ENCODE results near the gene SLC22A23. TPM values are rescaled to one million over a fixed set of nuclear protein-coding genes. Genes with fewer than 3 reads are reported as not detected.

SLC22A23 gene
- total RNA-seq, 1 experiment from 2014 or later = 6.8 TPM

GRCh38 chr6:3413592-3413991, 43.3 kb downstream of the SLC22A23 start:
- Histone ChIP-seq H3K79me1 (ENCODE audit: insufficient read depth, low read depth, low read length, poor library complexity, severe bottlenecking) (peaks cover 3% of the 10 kb centered on the region), H3K4me2 (ENCODE audit: insufficient read depth, insufficient read length, low read length) (no peak overlapping the region), H3K27me3 (ENCODE audit: insufficient read depth, low read length) (no peaks in the 10 kb centered on the region), H2BK5ac (ENCODE audit: insufficient read length, low read length) (no peak overlapping the region), H3K4me1 (ENCODE audit: insufficient read depth, low read length) (peaks cover 24% of the 10 kb centered on the region), H4K5ac (ENCODE audit: insufficient read length, low read depth, low read length) (no peak overlapping the region), H2BK15ac (ENCODE audit: low read depth, low read length) (no peak overlapping the region), H3K23ac (ENCODE audit: insufficient read length, low read depth, low read length) (no peak overlapping the region), H3K79me2 (ENCODE audit: insufficient read depth, low read length) (peaks cover 2% of the 10 kb centered on the region; the same call in 1 of the 2 replicates), H2BK12ac (ENCODE audit: insufficient read length, low read depth, low read length) (no peak overlapping the region), H3K56ac (ENCODE audit: insufficient read length, low read depth, low read length) (no peak overlapping the region), H3K14ac (ENCODE audit: insufficient read depth, low read length) (no peak overlapping the region), H2BK20ac (ENCODE audit: low read depth, low read length, poor library complexity, severe bottlenecking) (no peak overlapping the region), H3T11ph (ENCODE audit: low read length) (no peak overlapping the region), H4K8ac (replicated peaks; ENCODE audit: insufficient read length, low read depth, low read length) (no peak overlapping the region), H3K9ac (ENCODE audit: extremely low read depth, insufficient read length, low read length) (no peak overlapping the region), H3K4ac (ENCODE audit: low read depth, low read length) (no peak overlapping the region), H4K20me1 (ENCODE audit: control insufficient read depth, insufficient read depth, insufficient read length) (no peaks in the 10 kb centered on the region), H3K27ac (ENCODE audit: insufficient read length, low read depth, low read length) (no peak overlapping the region), H3K18ac (ENCODE audit: insufficient read length, low read depth, low read length) (no peak overlapping the region), H2AFZ (ENCODE audit: low read length) (no peak overlapping the region), H2AK5ac (ENCODE audit: insufficient read length, low read length) (no peak overlapping the region), H2BK120ac (ENCODE audit: low read depth, low read length, poor library complexity, severe bottlenecking) (no peak overlapping the region), H4K91ac (ENCODE audit: insufficient read length, low read depth, low read length) (no peak overlapping the region), H3K23me2 (ENCODE audit: insufficient read length, low read depth, low read length, poor library complexity, severe bottlenecking) (no peaks in the 10 kb centered on the region), H3K9me3 (ENCODE audit: control insufficient read depth, low read depth, low read length) (no peaks in the 10 kb centered on the region)
- DNase-seq = no peak
- Mint-ChIP-seq H3K4me3 (no peak overlapping the region), H3K27ac (no peak overlapping the region; a peak in 1 of 7 replicates), H3K36me3 (ENCODE audit: insufficient read depth in 1 of 3, low read depth in 3 of 3) (peaks cover 7 to 29% (median 16%) of the 10 kb centered on the region in 3 experiments), H3K4me1 (peaks cover 62 to 64% of the 10 kb centered on the region in 2 experiments), H3K27me3 (ENCODE audit: low read depth) (no peaks in the 10 kb centered on the region; the same call in 1 of the 2 replicates), H3K9me3 (peaks cover 7 to 9% of the 10 kb centered on the region in 2 experiments)
- TF ChIP-seq CTCF (conservative IDR thresholded peaks at IDR 0.05) = no peak
- no CpG with 5 or more reads among the region's 3 CpGs for WGBS (ENCODE audit: extremely low coverage, insufficient read length, low lambda C conversion rate)
